HG02588 (cell line): ENCODE data around the gene LDAH.
"Not testable (repeated sequence)": the region's sequence is repeated elsewhere in the genome, so short reads cannot be mapped to it uniquely, and the experiment has no call there.

Experiments
- ATAC-seq: cut with Tn5 transposase; IDR thresholded peaks from one replicate; pipeline ENCODE4 v1.9.1; 2021; ENCODE audit warnings: mild to moderate bottlenecking, moderate library complexity; ENCODE audit not compliant: unreplicated experiment

The LDAH gene

GRCh38 chr2:20724500-20725053 lies 98.3 kb downstream of the LDAH start:
- ATAC-seq = no peak

- ATAC-seq = no peak
Measured at GRCh38 chr2:20723543-20723942, 99.4 kb downstream of the LDAH start.

- no peak for ATAC-seq
Measured at GRCh38 chr2:20722592-20723240, 100.2 kb downstream of the LDAH start.

- ATAC-seq = no peak
Measured at GRCh38 chr2:20717641-20718040, 105.3 kb downstream of the LDAH start.

GRCh38 chr2:20716164-20716563 lies 106.7 kb downstream of the LDAH start:
- not testable (repeated sequence) for ATAC-seq

- ATAC-seq = not testable (repeated sequence)
Measured at GRCh38 chr2:20714412-20714811, 108.5 kb downstream of the LDAH start.

- not testable (repeated sequence) for ATAC-seq
Measured at GRCh38 chr2:20713585-20713984, 109.3 kb downstream of the LDAH start.

GRCh38 chr2:20711641-20712040 lies 111.3 kb downstream of the LDAH start:
- ATAC-seq = not testable (repeated sequence)

GRCh38 chr2:20707601-20708000 lies 115.3 kb downstream of the LDAH start:
- ATAC-seq = no peak

- no peak for ATAC-seq
Measured at GRCh38 chr2:20706786-20707185, 116.1 kb downstream of the LDAH start.

- no peak for ATAC-seq
Measured at GRCh38 chr2:20706217-20706616, 116.7 kb downstream of the LDAH start.

- no peak for ATAC-seq
Measured at GRCh38 chr2:20704886-20705285, 118.0 kb downstream of the LDAH start.

GRCh38 chr2:20702563-20702962 lies 120.3 kb downstream of the LDAH start:
- ATAC-seq = no peak

- ATAC-seq = no peak
Measured at GRCh38 chr2:20698916-20699613, 123.8 kb downstream of the LDAH start.

- ATAC-seq = no peak
Measured at GRCh38 chr2:20697322-20697934, 125.5 kb downstream of the LDAH start.

GRCh38 chr2:20696366-20696765 lies 126.5 kb downstream of the LDAH start:
- ATAC-seq = no peak

- ATAC-seq = no peak
Measured at GRCh38 chr2:20693317-20693716, 129.6 kb downstream of the LDAH start.

GRCh38 chr2:20692081-20692480 lies 130.8 kb downstream of the LDAH start:
- ATAC-seq = no peak

- ATAC-seq = no peak
Measured at GRCh38 chr2:20691076-20691734, 131.7 kb downstream of the LDAH start.

GRCh38 chr2:20689428-20690264 lies 133.3 kb downstream of the LDAH start:
- no peak for ATAC-seq
